Transverse colon (tissue), 4 donors: ENCODE results near the gene NSUN4. TPM values are rescaled to one million over a fixed set of nuclear protein-coding genes. Genes with fewer than 3 reads are reported as not detected.

Experiments used
- DNase-seq: peaks from one replicate; pipeline ENCODE4 v3.0.0-alpha.2; 2019
- H3K27ac ChIP-seq, 4 donors: fragments of 200-600 bp; sonication (generic); 2 replicates each; pipeline ENCODE4 v1.5.1; 2016 to 2018; ENCODE audit warnings: inconsistent platforms in 4 of 4
- H3K27me3 ChIP-seq: fragments of 200-600 bp; sonication (generic); 2 replicates; pipeline ENCODE4 v1.5.1; 2017; ENCODE audit warnings: inconsistent platforms
- H3K36me3 ChIP-seq, 4 donors: fragments of 200-600 bp; sonication (generic); 2 replicates each; pipeline ENCODE4 v1.5.1; 2017 to 2019; ENCODE audit warnings: inconsistent platforms in 4 of 4
- H3K4me1 ChIP-seq, 4 donors: fragments of 200-600 bp; sonication (generic); 2 replicates each; pipeline ENCODE4 v1.5.1; 2017 to 2020; ENCODE audit warnings: inconsistent platforms in 4 of 4
- H3K4me3 ChIP-seq, 4 donors: fragments of 200-600 bp; sonication (generic); 1 replicate in 1 of 4; 2 replicates in 3 of 4; pipeline versions ENCODE4 v1.5.1 to v1.6.1; 2017 to 2019; ENCODE audit warnings: inconsistent platforms in 4 of 4
- H3K9me3 ChIP-seq, 2 donors: fragments of 200-600 bp; sonication (generic); 2 replicates each; pipeline ENCODE4 v1.5.1; 2017 to 2019; ENCODE audit warnings: inconsistent platforms in 2 of 2
- EP300 ChIP-seq: sonication (generic); formaldehyde crosslinking; IDR thresholded peaks from one replicate; pipeline ENCODE4 v1.6.1; 2017; ENCODE audit warnings: antibody characterized with exemption, low read depth
- POLR2A ChIP-seq: fragments of 450-650 bp; IDR thresholded peaks from one replicate; pipeline ENCODE4 v1.6.1; 2016; ENCODE audit warnings: antibody characterized with exemption, mild to moderate bottlenecking, moderate library complexity
- POLR2AphosphoS5 ChIP-seq, 3 donors: sonication (generic); formaldehyde crosslinking; IDR thresholded peaks; one replicate each; pipeline ENCODE4 v1.6.1; 2016; ENCODE audit warnings: antibody characterized with exemption in 3 of 3
- WGBS, 2 donors: methylation state at CpG; one replicate each; pipeline ENCODE4 v1.1.5; 2018; ENCODE audit warnings: low coverage in 1 of 2; 5-methylcytosine and 5-hydroxymethylcytosine counted together
- in situ Hi-C, 4 donors: fragments of 200-750 bp; cut with MboI; loops; one replicate each; pipeline versions ENCODE4 v1.15.0 to v1.15.1; 2017; ENCODE audit warnings: low sequenced_read_pairs in 3 of 4, low pct_ligation_motif_present in 1 of 4, low pct_unique_long_range_greater_than_20kb in 1 of 4
- intact Hi-C: fragments of 100-400 bp; cut with DNase I; formaldehyde crosslinking; loops from one replicate; pipeline ENCODE4 v1.15.1; 2023; ENCODE audit warnings: low total_unique reads
- total RNA-seq, 4 donors: library from RNA; depleted of rRNA; stranded (reverse); fragments of >200 nt; gene quantifications; one replicate each; pipeline ENCODE4 v1.1.0, GENCODE V29; 2016
- TF ChIP-seq, protein P1 (sequence below), 5 experiments: fragments of 200-600 bp in 3 of 5; fragments of 450-650 bp in 2 of 5; sonication (generic) in 3 of 5; IDR thresholded peaks; 1 replicate in 2 of 5; 2 replicates in 3 of 5; pipeline ENCODE4 v1.5.1; 2016 to 2017; ENCODE audit warnings: antibody characterized with exemption in 5 of 5, inconsistent platforms in 3 of 5, mild to moderate bottlenecking in 2 of 5, moderate library complexity in 1 of 5

NSUN4 gene
- total RNA-seq, 4 donors from 2014 or later, result 5.6 to 19.7 (median 12.9) TPM

DNA sequence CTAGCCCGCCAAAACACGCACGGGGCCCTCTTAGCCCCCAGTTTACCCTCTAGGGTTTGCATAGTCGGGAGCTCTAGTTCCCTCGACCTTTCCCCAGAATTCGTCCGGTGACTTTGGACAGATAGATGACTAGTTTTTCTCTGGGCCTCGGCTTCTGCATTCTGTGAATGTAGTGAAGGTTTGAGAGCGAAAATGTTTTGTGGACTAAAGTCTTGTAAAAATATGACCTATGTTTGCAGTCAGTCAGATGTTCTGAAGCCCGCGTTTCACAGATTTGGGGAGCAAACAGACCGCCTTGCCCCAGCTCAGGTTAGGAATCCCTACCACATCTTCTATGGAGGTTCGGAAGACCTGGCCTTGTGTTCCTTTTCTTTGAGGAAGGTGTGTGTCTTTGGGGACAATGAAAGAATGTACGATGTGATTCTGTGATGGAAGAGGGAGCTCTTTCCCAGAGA lies 36.7 kb upstream of the NSUN4 start:
- in situ Hi-C loops, result no loop called here
- WGBS, 2 donors, result 0% methylated on average over 2 to 14 of the region's 14 CpGs

DNA sequence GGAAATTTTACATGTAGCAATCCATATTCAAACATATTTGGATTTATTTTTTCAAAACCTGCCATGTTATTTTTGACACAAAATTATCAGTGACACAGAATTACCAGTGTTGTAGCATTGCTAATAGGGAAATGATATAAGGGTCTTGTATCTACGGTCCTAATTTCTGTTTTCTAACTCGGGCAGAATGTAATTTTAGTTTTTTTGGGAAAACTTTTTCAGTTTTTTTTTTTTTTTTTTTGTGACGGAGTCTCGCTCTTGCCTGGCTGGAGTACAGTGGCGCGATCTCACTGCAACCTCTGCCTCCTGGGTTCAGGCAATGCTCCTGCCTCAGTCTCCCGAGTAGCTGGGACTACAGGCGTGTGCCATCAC lies 34.5 kb upstream of the NSUN4 start:
- no peak for TF ChIP-seq POLR2A
- no peak for TF ChIP-seq POLR2AphosphoS5 (IDR thresholded peaks at IDR 0.05)
- TF ChIP-seq, protein P1, sequence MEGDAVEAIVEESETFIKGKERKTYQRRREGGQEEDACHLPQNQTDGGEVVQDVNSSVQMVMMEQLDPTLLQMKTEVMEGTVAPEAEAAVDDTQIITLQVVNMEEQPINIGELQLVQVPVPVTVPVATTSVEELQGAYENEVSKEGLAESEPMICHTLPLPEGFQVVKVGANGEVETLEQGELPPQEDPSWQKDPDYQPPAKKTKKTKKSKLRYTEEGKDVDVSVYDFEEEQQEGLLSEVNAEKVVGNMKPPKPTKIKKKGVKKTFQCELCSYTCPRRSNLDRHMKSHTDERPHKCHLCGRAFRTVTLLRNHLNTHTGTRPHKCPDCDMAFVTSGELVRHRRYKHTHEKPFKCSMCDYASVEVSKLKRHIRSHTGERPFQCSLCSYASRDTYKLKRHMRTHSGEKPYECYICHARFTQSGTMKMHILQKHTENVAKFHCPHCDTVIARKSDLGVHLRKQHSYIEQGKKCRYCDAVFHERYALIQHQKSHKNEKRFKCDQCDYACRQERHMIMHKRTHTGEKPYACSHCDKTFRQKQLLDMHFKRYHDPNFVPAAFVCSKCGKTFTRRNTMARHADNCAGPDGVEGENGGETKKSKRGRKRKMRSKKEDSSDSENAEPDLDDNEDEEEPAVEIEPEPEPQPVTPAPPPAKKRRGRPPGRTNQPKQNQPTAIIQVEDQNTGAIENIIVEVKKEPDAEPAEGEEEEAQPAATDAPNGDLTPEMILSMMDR (IDR thresholded peaks at IDR 0.05), result no peak
- TF ChIP-seq EP300, result no peak
- Histone ChIP-seq H3K27ac (no peak overlapping the region), H3K36me3 (peaks cover 0 to 19% (median 5%) of the 10 kb centered on the region in 4 donors), H3K9me3 (no peaks in the 10 kb centered on the region), H3K27me3 (no peaks in the 10 kb centered on the region), H3K4me3 (no peak overlapping the region), H3K4me1 (peaks cover 23 to 47% (median 38%) of the 10 kb centered on the region in 4 donors)
- no peak for DNase-seq
- intact Hi-C loops, result no loop called here
- 85 to 91% methylated on average over 2 to 8 of the region's 8 CpGs for WGBS, 2 donors
- in situ Hi-C loops, result no loop called here

More for the DNA sequence above, 36.7 kb upstream of the NSUN4 start:
- no peak for DNase-seq
- Histone ChIP-seq H3K4me1 (peaks cover 35 to 62% (median 50%) of the 10 kb centered on the region in 4 donors), H3K4me3 (peak overlapping the region; percentile 52 to 93 (median 70)), H3K36me3 (no peaks in the 10 kb centered on the region), H3K9me3 (no peaks in the 10 kb centered on the region), H3K27me3 (no peaks in the 10 kb centered on the region), H3K27ac (peak overlapping the region; percentile 95 to 99 (median 96))
- intact Hi-C loops, result no loop called here
- TF ChIP-seq, protein P1 (IDR thresholded peaks at IDR 0.05), result no peak
- TF ChIP-seq EP300 (no peak), POLR2A (no peak), POLR2AphosphoS5 (IDR thresholded peaks at IDR 0.05) (no peak)

DNA sequence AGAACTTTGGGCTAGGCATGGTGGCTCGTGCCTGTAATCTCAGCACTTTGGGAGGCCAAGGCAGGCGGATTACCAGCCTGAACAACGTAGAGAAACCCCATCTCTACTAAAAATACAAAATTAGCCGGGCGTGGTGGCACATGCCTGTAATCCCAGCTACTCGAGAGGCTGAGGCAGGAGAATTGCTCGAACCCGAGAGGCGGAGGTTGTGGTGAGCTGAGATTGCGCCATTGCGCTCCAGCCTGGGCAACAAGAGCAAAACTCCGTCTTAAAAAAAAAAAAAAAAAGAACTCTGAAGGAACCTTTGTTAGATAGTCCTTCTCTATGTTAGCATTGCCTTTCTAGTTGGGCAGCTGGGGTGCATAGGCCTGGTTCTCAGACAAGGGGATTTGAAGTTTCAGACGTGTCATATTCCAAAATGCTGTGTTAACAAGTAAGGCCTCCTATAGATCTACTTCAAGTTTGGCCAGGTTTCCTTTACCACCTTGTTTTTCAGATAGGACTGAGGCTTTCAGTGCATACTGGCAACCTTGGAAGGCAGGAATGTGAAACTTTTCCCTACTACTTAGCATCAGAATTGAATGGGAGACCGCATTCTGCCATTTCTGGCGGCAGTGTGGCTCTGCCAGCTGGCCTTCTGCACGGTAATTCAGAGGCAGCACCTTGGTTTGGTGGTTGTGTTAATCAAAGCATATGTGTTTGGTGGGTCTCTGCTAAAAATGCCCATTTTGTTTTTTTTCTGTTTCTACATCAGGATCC lies 31.0 kb upstream of the NSUN4 start:
- H3K27me3 ChIP-seq, result no peaks in the 10 kb centered on the region
- no peak overlapping the region for H3K27ac ChIP-seq
- no peak for TF ChIP-seq EP300
- TF ChIP-seq POLR2AphosphoS5 (IDR thresholded peaks at IDR 0.05), result no peak
- TF ChIP-seq, protein P1 (IDR thresholded peaks at IDR 0.05), result no peak
- TF ChIP-seq POLR2A, result no peak
- intact Hi-C loops, result no loop called here
- no peaks in the 10 kb centered on the region for H3K9me3 ChIP-seq
- in situ Hi-C loops, result no loop called here
- no peak for DNase-seq
- peaks cover 18 to 37% (median 29%) of the 10 kb centered on the region in 4 donors for H3K4me1 ChIP-seq
- H3K4me3 ChIP-seq, result no peak overlapping the region
- 89% methylated on average over 16 of the region's 16 CpGs; no CpG with 5 or more reads in 1 of the 2 donors for WGBS, 2 donors
- H3K36me3 ChIP-seq, result peaks cover 0 to 53% (median 25%) of the 10 kb centered on the region in 4 donors

DNA sequence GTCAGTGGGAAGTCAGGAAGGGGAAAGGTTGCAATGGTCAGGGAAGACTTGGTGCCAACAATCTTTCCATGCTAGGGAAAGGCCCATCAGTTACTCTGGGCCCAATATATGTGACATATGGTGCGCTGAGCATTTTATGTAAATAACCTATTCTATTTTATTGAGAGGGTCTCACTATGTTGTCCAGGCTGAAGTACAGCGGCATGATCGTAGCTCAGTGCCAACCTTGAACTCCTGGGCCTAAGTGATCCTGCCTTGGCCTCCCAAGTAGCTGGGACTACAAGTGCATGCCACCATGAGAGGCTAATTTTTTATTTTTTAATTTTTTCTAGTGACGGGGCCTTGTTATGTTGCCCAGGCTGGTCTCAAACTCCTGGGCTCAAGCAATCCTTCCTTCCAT lies 30.3 kb upstream of the NSUN4 start:
- in situ Hi-C loops (no loop called here), intact Hi-C loops (no loop called here)
- TF ChIP-seq POLR2AphosphoS5 (IDR thresholded peaks at IDR 0.05), result no peak
- TF ChIP-seq, protein P1 (IDR thresholded peaks at IDR 0.05), result no peak
- TF ChIP-seq EP300, result no peak
- no peak for TF ChIP-seq POLR2A
- DNase-seq, result no peak
- H3K4me3 ChIP-seq, result no peak overlapping the region
- no peak overlapping the region for H3K27ac ChIP-seq
- H3K4me1 ChIP-seq, result peaks cover 13 to 29% (median 22%) of the 10 kb centered on the region in 4 donors
- 100% methylated on average over 4 of the region's 4 CpGs; no CpG with 5 or more reads in 1 of the 2 donors for WGBS, 2 donors
- no peaks in the 10 kb centered on the region for H3K27me3 ChIP-seq
- no peaks in the 10 kb centered on the region for H3K9me3 ChIP-seq
- peaks cover 0 to 55% (median 27%) of the 10 kb centered on the region in 4 donors for H3K36me3 ChIP-seq
